Measurements from ENCODE around the gene COL8A1. TPM values are rescaled to one million over a fixed set of nuclear protein-coding genes. Genes with fewer than 3 reads are reported as not detected.
A peak's percentile ranks its signal among the peaks of the same experiment; 100 is the strongest.
"Not testable (repeated sequence)": the region's sequence is repeated elsewhere in the genome, so short reads cannot be mapped to it uniquely, and the experiment has no call there.

COL8A1 gene
- total RNA-seq, 2 donors from 2014 or later: 0.10 TPM; not detected in 1

GRCh38 chr3:99823723-99824711 lies 185.6 kb downstream of the COL8A1 start:
- no peaks in the 10 kb centered on the region for H3K27me3 Mint-ChIP-seq (ENCODE audit: low read depth)
- H3K27ac Mint-ChIP-seq: no peak overlapping the region
- no peaks in the 10 kb centered on the region for H3K9me3 Mint-ChIP-seq
- ATAC-seq (replicated peaks in 1 of 2) (peak in 1 of 2 donors; percentile 51), DNase-seq (no peak)
- peak overlapping the region in 1 of 2 donors; percentile 24 for H3K4me3 Mint-ChIP-seq
- H3K4me1 Mint-ChIP-seq (ENCODE audit: low read depth): peaks cover 56% of the 10 kb centered on the region
- H3K36me3 Mint-ChIP-seq (ENCODE audit: insufficient read depth in 2 of 2): peaks cover 0 to 3% of the 10 kb centered on the region in 2 donors

DNA sequence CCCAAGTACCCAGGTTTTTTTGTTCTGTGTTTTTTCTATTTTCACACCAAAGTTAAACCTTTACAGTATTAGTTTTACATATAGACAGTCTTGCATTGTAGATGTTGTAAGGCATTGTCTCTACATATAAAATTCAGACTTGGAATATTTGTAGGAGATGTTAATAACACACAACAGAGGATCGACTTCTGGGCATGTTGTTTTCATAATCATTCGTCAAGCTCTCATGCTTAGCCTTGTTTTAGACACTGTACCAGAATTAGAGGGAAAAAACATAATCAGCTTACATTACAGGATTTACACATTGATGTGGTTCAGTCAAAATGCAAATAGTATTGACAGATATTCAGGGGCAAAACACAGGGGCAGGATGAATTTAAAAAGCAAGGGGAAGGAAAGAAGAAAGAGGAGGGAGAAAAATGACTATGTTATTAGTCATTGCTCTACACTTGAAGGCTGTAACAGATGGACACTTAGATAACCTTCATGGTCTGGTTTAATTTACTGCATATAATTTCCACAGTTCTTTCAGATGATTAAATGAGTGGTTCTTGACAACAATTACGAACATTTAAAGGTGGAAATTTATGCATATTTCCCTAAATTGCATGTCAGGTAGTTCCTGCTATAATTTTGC lies 186.7 kb downstream of the COL8A1 start:
- no peaks in the 10 kb centered on the region for H3K9me3 Mint-ChIP-seq
- peak overlapping the region; percentile 9 for H3K27ac Mint-ChIP-seq
- DNase-seq (no peak), ATAC-seq (replicated peaks in 1 of 2) (peak; percentile 62 to 75)
- peaks cover 0 to 3% of the 10 kb centered on the region in 2 donors for H3K36me3 Mint-ChIP-seq (ENCODE audit: insufficient read depth in 2 of 2)
- peak overlapping the region in 1 of 2 donors; percentile 40 for H3K4me3 Mint-ChIP-seq
- no peaks in the 10 kb centered on the region for H3K27me3 Mint-ChIP-seq (ENCODE audit: low read depth)
- peaks cover 49% of the 10 kb centered on the region for H3K4me1 Mint-ChIP-seq (ENCODE audit: low read depth)

DNA sequence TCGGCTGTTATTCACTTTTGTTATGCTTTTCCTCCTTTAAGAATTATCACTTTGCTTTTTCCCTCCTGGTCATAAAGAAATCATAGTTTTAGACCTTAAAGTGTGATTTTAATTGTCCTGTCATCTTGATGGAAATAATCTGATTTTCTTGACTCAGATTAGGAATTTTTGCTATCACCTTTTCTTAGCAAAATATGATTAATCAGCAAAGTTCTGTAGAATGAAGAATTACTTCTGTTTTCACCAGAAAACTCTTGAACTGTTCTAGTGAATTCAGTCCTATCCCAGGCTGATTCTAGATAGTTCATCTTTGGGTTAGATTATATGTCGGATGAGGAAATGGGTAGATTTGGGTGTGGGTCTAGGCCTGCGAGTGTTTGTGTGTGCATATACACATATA lies 191.4 kb downstream of the COL8A1 start:
- Mint-ChIP-seq H3K9me3 (no peaks in the 10 kb centered on the region), H3K4me1 (ENCODE audit: low read depth) (peaks cover 15% of the 10 kb centered on the region), H3K36me3 (ENCODE audit: insufficient read depth in 2 of 2) (no peaks in the 10 kb centered on the region), H3K27ac (no peak overlapping the region), H3K4me3 (no peak overlapping the region), H3K27me3 (ENCODE audit: low read depth) (no peaks in the 10 kb centered on the region)
- ATAC-seq (replicated peaks in 1 of 2) (no peak), DNase-seq (no peak)

DNA sequence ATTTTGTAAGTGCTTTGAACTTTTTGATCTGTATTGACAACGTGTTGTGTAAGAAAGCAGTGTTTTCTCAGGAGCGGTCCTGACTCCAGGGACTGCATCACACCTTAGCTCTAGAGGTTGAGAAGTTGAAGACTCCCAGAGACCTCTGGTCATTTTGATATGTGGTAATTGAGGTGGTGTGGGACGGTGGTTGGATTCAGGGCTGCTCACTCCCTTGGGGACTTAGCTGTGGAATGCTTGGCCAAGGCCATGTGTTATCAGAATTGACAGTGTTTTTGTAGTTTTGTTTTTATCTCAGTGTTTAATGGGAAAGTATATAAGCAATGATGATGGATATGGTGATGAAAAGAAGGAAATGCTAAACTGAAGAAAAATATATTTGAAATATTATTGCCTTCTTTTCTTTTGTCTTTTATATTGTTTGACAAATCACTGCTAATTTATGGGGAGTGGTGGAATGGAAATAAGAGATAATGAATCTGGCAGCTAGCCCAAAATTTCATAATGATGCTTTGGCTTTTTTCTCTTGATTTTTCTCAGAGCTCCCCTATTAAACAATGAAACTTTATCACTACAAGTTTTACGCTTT lies 195.3 kb downstream of the COL8A1 start:
- Mint-ChIP-seq H3K4me3 (no peak overlapping the region), H3K27ac (no peak overlapping the region), H3K4me1 (ENCODE audit: low read depth) (peaks cover 8% of the 10 kb centered on the region), H3K9me3 (no peaks in the 10 kb centered on the region), H3K36me3 (ENCODE audit: insufficient read depth in 2 of 2) (no peaks in the 10 kb centered on the region), H3K27me3 (ENCODE audit: low read depth) (no peaks in the 10 kb centered on the region)
- DNase-seq: no peak
- ATAC-seq (replicated peaks in 1 of 2): no peak

GRCh38 chr3:99834211-99834957 lies 196.0 kb downstream of the COL8A1 start:
- H3K9me3 Mint-ChIP-seq: no peaks in the 10 kb centered on the region
- H3K4me1 Mint-ChIP-seq (ENCODE audit: low read depth): peaks cover 8% of the 10 kb centered on the region

GRCh38 chr3:99836681-99837080 lies 198.3 kb downstream of the COL8A1 start:
- Mint-ChIP-seq H3K27ac (no peak overlapping the region), H3K4me1 (ENCODE audit: low read depth) (no peaks in the 10 kb centered on the region), H3K9me3 (no peaks in the 10 kb centered on the region), H3K4me3 (no peak overlapping the region), H3K27me3 (ENCODE audit: low read depth) (no peaks in the 10 kb centered on the region), H3K36me3 (ENCODE audit: insufficient read depth in 2 of 2) (no peaks in the 10 kb centered on the region)
- DNase-seq (no peak), ATAC-seq (replicated peaks in 1 of 2) (no peak)

More at GRCh38 chr3:99834211-99834957, 196.0 kb downstream of the COL8A1 start:
- Mint-ChIP-seq H3K4me3 (no peak overlapping the region), H3K36me3 (ENCODE audit: insufficient read depth in 2 of 2) (no peaks in the 10 kb centered on the region), H3K27me3 (ENCODE audit: low read depth) (no peaks in the 10 kb centered on the region), H3K27ac (no peak overlapping the region)
- DNase-seq: no peak
- peak; percentile 64 to 71 for ATAC-seq (replicated peaks in 1 of 2)

DNA sequence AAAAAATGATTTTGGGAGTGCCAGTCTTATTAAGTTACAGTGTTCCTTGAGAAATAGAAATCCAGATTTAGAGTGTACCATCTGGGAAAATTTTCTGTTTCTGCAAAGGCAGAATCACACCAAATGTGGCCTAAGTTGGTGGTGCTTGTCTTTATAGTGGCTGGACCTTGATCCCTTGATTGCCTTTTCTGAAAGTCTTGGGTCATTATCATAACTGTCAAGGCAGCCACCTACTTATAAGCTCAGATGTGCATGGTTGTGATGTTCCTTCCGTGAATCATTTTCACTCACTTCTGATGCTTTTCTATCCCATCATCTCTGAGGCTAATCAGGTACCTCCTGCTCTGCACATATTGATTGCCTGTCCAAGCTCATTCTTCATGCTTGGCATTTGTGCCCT lies 199.3 kb downstream of the COL8A1 start:
- Mint-ChIP-seq H3K4me1 (ENCODE audit: low read depth) (no peaks in the 10 kb centered on the region), H3K4me3 (no peak overlapping the region), H3K9me3 (no peaks in the 10 kb centered on the region), H3K27me3 (ENCODE audit: low read depth) (no peaks in the 10 kb centered on the region), H3K27ac (no peak overlapping the region), H3K36me3 (ENCODE audit: insufficient read depth in 2 of 2) (no peaks in the 10 kb centered on the region)
- DNase-seq: no peak
- no peak for ATAC-seq (replicated peaks in 1 of 2)

DNA sequence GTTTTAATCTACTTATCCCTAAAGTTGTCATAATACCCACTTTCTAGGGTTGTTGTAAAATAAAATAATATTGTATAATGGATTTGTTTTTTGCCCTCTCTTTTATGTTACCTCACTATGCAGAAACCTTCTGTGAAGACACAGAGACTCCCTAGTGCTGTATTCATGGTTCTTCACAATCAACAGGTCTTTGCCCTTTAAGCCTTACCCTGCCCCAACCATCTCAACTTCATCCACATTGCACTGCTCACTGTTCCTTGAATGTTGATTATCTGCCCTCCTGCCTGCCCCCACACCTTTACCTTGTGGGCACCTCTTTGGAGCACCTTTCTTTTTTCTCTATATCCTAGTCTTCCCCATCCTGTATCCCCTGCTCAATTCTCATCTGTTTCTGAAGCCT lies 200.4 kb downstream of the COL8A1 start:
- no peak overlapping the region for H3K4me3 Mint-ChIP-seq
- no peak overlapping the region for H3K27ac Mint-ChIP-seq
- DNase-seq: no peak
- H3K9me3 Mint-ChIP-seq: no peaks in the 10 kb centered on the region
- H3K27me3 Mint-ChIP-seq (ENCODE audit: low read depth): no peaks in the 10 kb centered on the region
- no peaks in the 10 kb centered on the region for H3K36me3 Mint-ChIP-seq (ENCODE audit: insufficient read depth in 2 of 2)
- no peak for ATAC-seq (replicated peaks in 1 of 2)
- no peaks in the 10 kb centered on the region for H3K4me1 Mint-ChIP-seq (ENCODE audit: low read depth)

GRCh38 chr3:99839613-99840012 lies 201.2 kb downstream of the COL8A1 start:
- Mint-ChIP-seq H3K4me3 (no peak overlapping the region), H3K4me1 (ENCODE audit: low read depth) (peaks cover 7% of the 10 kb centered on the region), H3K27ac (no peak overlapping the region), H3K27me3 (ENCODE audit: low read depth) (no peaks in the 10 kb centered on the region), H3K36me3 (ENCODE audit: insufficient read depth in 2 of 2) (no peaks in the 10 kb centered on the region), H3K9me3 (no peaks in the 10 kb centered on the region)
- peak; percentile 45 to 51 for ATAC-seq (replicated peaks in 1 of 2)
- DNase-seq: no peak

DNA sequence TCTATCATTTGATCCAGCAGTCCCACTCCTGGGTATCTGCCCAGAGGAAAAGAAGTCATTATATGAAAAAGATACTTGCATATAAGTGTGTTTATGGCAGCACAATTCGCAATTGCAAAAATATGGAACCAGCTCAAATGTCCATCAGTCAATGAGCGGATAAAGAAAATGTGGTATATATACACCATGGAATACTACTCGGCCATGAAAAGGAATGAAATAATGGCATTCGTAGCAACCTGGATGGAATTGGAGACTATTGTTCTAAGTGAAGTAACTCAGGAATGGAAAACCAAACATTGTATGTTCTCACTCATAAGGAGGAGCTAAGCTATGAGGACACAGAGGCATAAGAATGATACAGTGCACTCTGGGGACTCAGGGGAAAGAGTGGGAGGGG lies 203.6 kb downstream of the COL8A1 start:
- ATAC-seq (replicated peaks in 1 of 2); H3K36me3 Mint-ChIP-seq (ENCODE audit: insufficient read depth in 2 of 2); DNase-seq; H3K27me3 Mint-ChIP-seq (ENCODE audit: low read depth); H3K27ac Mint-ChIP-seq; H3K4me3 Mint-ChIP-seq; H3K9me3 Mint-ChIP-seq: not testable (repeated sequence)
- H3K4me1 Mint-ChIP-seq (ENCODE audit: low read depth): peaks cover 26% of the 10 kb centered on the region

GRCh38 chr3:99842826-99843589 lies 204.6 kb downstream of the COL8A1 start:
- H3K36me3 Mint-ChIP-seq (ENCODE audit: insufficient read depth in 2 of 2): no peaks in the 10 kb centered on the region
- no peak for DNase-seq
- ATAC-seq (replicated peaks in 1 of 2): peak; percentile 37 to 45
- H3K27me3 Mint-ChIP-seq (ENCODE audit: low read depth): no peaks in the 10 kb centered on the region
- H3K9me3 Mint-ChIP-seq: no peaks in the 10 kb centered on the region
- H3K4me3 Mint-ChIP-seq: no peak overlapping the region
- peaks cover 26% of the 10 kb centered on the region for H3K4me1 Mint-ChIP-seq (ENCODE audit: low read depth)
- no peak overlapping the region for H3K27ac Mint-ChIP-seq

- ATAC-seq (replicated peaks in 1 of 2): peak in 1 of 2 donors; percentile 9
- no peak overlapping the region for H3K4me3 Mint-ChIP-seq
- H3K4me1 Mint-ChIP-seq (ENCODE audit: low read depth): peaks cover 26% of the 10 kb centered on the region
Observed at GRCh38 chr3:99843590-99844258, 205.3 kb downstream of the COL8A1 start.

More at GRCh38 chr3:99843590-99844258, 205.3 kb downstream of the COL8A1 start:
- no peaks in the 10 kb centered on the region for H3K36me3 Mint-ChIP-seq (ENCODE audit: insufficient read depth in 2 of 2)
- no peak overlapping the region for H3K27ac Mint-ChIP-seq
- DNase-seq: no peak
- H3K27me3 Mint-ChIP-seq (ENCODE audit: low read depth): no peaks in the 10 kb centered on the region
- H3K9me3 Mint-ChIP-seq: no peaks in the 10 kb centered on the region

All from activated T-cell treated with anti-CD3 and anti-CD28 coated beads, Interleukin-2, amount 50 U/mL, for 72 hours (primary cell).